GM19035 (cell line): Measurements from ENCODE around the gene PCGF3.
"Not testable (repeated sequence)": the region's sequence is repeated elsewhere in the genome, so short reads cannot be mapped to it uniquely, and the experiment has no call there.

ENCODE experiments used
- ATAC-seq: cut with Tn5 transposase; IDR thresholded peaks from one replicate; pipeline ENCODE4 v1.9.1; 2021; ENCODE audit not compliant: unreplicated experiment

PCGF3 gene

GRCh38 chr4:780255-780654 is 74.6 kb downstream of the PCGF3 start:
- ATAC-seq = not testable (repeated sequence)

DNA sequence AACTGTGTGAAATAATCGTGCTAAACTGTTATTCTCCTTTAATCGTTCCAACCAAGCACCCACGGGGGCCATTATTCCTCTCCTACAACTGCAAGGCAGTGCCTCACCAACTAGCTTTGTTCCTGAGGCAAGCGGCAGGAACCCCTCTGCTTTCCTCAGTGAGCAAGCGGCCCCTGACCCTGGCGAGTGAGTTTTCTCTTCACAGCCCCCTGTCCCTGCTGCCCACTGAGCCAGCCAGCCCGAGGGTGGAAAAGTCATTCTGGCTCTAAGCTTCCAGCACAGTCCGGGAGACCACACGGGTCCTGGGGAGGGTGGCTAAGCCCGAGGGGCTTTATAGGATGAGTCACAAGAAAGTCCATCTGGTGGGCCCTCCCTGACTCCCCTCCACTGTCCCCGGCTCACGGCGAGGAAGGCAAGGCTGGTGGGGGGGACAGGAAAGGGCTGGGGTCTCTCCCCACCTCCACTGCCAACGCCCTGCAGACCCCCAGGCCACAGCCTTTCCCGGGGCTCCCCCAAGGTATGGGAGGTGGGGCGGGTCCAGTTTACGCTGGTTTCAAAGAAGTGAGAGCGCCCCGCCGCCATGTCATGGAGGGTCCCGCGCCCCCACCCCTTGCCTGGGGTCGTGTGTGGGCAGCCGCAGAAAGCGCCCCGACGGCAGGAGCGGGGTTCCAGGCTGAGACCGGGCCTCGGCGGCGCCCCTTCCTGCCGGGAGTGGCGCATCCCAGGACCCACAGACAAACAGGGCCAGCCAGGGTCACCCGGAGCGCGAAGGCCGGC is 75.3 kb downstream of the PCGF3 start:
- ATAC-seq = no peak

DNA sequence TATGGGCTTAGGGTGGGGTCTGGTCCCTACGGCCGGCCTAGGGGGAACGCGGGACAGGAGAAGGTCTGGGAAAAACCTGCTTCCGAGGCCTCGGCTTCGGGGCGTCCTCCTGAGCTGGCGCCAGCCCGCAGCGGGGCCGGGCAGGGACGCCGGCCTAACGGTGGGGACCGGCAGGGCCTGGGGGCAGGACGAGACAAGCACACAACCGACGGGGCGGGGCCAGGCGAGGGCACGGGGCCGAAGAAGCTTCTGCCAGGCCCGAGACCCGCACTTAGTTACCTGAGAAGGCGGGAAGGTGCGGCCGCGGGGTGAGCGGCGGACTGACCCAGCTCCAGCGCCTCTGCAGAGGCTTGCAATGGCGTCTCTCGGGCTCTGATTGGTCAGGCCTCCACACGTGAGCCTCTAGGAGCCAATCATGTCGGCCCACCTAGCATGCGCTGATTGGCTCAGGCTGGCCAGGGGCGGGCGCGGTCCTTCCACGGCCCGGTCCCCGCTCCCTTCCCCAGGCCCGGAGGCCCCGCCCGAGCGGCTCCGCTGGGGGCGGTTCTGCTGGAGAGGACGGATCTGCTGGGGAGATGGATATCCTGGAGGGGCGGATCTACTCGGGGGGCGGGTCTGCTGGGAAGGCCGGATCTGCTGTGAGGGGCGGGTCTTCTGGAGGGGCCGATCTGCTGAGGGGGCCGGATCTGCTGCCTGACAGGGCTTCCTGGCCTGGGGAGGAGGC is 76.0 kb downstream of the PCGF3 start:
- ATAC-seq = peak; percentile 94

GRCh38 chr4:784401-785331 is 79.0 kb downstream of the PCGF3 start:
- no peak for ATAC-seq

DNA sequence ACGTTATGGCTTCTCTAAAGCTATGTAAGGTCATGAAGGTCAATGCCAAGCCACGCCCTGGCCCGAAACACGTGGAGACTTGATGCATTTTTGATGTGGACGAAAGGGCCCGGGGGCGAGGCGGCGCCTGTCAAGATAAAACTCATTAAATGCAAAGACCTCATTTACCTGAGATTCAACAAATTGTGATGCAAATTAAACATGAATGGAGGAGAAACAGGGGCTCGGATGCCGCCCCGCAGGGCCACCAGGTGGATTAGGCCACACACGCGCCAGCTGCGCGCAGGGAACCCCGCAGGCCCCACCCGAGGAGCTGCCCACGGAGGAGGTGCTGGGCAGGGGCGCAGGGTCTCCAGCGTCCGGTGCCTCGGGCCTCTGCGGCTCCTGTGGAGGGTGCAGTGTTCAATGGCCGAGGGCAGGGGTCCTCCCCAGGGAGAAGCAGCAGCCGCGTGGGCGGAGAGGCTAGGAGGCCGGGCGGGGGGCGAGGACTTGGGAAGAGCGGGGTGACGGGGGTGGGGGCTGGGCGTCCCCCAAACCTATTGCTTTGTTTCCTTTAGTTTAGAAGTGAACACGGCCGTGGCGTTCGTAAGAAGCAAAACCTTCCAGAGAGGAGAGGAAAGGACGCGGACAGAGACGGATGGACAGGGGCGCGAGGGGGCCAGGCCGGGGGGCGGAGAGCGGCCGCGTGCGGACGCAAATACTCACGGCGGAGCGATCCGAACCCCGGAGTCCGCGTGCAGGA is 79.9 kb downstream of the PCGF3 start:
- no peak for ATAC-seq

DNA sequence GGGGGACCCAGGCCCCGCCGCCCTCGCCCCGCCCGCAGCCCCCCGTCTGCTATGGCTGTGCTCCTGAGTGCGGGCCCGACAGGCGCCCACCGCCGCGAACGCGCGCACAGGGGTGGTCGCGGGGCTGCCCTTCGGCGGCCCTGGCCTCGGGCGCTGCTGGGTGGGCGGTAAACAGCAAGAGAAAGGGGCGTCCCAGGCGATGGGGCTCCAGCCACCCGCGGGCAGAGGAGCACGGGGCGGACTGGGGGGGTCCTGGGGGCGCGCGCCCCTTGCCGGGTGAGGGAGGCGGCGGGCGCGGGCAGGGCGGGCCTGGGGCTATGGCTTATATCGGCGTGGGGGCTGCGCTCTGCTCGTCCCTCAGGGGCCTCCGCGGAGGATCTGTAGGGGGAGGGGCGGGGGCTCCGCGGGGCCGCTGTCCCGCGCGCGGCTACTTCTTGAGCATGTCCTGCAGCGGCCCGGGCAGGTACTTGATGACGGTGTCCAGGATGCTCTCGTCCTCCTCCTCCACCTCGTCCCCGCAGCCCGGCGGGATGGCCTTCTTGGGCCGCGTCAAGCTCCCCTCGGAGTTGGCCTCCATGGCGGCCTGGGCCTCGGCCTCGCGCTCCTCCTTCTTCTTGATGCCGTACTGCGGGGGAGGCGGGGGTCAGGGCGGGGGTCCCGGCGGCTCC is 80.6 kb downstream of the PCGF3 start:
- ATAC-seq = no peak

- no peak for ATAC-seq
Measured at GRCh38 chr4:786861-787300, 81.2 kb downstream of the PCGF3 start.

DNA sequence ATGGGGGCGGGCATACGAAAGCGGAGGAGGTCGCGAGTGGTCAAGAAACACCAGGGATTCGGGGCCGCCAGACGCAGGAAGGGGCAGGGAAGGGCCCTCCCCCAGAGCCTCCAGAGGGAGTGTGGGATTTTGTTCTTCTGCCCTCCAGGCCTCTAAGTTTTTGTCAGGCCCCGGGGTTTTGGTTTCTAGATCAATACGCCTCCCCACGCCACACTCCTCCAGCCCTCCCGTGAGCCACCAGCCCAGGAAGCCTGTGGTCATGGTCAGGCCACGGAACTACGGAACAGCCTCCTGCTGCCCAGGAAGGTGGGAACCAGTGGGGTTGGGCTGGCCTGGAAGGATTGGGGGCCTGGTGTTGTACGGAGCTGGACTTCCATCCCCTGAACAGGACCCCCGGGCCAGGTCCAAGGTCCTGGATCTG is 81.9 kb downstream of the PCGF3 start:
- ATAC-seq = no peak

GRCh38 chr4:788006-788635 is 82.5 kb downstream of the PCGF3 start:
- ATAC-seq = no peak

GRCh38 chr4:788636-789297 is 83.1 kb downstream of the PCGF3 start:
- ATAC-seq = no peak

DNA sequence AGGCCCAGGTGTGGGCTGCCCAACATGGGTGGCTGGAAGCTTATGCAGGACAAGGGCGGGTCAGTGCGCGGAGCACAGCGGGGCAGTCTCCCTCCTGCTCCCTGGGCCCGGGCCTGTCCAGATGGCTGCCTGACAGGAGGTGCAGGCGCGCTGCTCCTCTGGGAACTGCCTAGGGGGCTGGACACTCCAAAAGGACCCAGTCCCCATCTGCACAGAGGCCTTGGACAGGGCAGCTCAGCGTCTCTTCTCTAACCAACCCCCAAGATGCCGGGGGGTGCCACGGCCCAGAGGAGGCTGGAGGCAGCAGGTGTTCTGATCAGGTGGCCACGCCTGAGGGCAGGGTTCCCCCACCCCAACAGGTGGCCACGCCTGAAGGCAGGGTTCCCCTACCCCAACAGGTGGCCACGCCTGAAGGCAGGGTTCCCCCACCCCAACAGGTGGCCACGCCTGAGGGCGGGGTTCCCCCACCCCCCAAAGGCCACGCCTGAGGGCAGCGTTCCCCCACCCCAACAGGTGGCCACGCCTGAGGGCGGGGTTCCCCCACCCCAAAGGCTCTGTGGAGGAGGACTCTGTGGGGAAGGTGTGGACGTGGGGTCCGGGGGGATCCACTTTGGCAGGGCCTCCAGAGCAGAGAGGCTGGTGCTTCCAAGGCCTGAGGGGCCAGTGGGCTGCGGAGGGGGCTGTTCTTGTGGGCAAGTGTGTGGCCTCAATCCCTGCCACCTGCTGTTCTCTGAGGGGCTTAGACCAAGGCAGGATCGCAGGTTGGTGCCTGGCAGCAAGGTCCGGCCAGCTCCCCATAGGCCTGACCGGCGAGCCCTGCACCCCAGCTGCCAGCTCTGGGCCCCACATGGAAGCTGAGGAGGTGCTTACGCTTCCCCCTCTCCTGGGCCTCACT is 84.2 kb downstream of the PCGF3 start:
- ATAC-seq = no peak

GRCh38 chr4:790466-790820 is 84.8 kb downstream of the PCGF3 start:
- ATAC-seq = no peak

GRCh38 chr4:791252-791897 is 85.7 kb downstream of the PCGF3 start:
- ATAC-seq = no peak

GRCh38 chr4:791898-792625 is 86.4 kb downstream of the PCGF3 start:
- no peak for ATAC-seq

DNA sequence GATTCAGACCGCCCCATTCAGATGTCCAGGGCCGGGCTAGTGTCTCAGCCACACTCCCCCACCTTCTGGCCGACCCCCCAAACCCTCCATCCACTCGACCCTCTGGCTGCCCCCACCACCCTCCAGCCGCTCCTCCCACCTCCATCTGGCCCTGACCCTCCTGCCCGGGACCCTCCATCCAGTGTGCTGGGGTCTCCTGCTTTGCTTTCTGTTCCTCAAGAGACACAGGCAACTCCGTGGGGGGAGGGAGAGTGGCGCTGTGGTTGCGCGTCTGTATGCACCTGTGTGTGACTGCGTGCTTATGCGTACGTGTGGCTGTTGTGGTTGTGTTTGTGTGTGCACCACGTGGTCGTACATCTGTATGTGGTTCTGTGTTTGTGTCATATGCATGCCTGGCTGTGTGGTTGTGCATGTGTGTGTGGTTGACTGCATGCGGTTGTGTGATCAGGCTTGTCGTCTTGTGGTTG is 87.0 kb downstream of the PCGF3 start:
- no peak for ATAC-seq

- ATAC-seq = no peak
Measured at GRCh38 chr4:793093-793861, 87.6 kb downstream of the PCGF3 start.
